ENCODE data around the gene TTC7B.

GRCh38 chr14:90499908-90500664 lies 316.1 kb downstream of the TTC7B start:
- no peak for TF ChIP-seq CTCF (IDR thresholded peaks at IDR 0.05)
- TF ChIP-seq POLR2A (IDR thresholded peaks at IDR 0.05) = no peak

All from esophagus squamous epithelium (tissue), 4 donors.